Measurements from ENCODE around the gene MPEG1. TPM values are rescaled to one million over a fixed set of nuclear protein-coding genes. Genes with fewer than 3 reads are reported as not detected.

MPEG1 gene, protein sequence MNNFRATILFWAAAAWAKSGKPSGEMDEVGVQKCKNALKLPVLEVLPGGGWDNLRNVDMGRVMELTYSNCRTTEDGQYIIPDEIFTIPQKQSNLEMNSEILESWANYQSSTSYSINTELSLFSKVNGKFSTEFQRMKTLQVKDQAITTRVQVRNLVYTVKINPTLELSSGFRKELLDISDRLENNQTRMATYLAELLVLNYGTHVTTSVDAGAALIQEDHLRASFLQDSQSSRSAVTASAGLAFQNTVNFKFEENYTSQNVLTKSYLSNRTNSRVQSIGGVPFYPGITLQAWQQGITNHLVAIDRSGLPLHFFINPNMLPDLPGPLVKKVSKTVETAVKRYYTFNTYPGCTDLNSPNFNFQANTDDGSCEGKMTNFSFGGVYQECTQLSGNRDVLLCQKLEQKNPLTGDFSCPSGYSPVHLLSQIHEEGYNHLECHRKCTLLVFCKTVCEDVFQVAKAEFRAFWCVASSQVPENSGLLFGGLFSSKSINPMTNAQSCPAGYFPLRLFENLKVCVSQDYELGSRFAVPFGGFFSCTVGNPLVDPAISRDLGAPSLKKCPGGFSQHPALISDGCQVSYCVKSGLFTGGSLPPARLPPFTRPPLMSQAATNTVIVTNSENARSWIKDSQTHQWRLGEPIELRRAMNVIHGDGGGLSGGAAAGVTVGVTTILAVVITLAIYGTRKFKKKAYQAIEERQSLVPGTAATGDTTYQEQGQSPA
- total RNA-seq (2012; rRNA removed) (not detected in 2 replicates), polyA plus RNA-seq (2012; rRNA removed) (not detected in 2 replicates), Bru-seq, nascent RNA (not detected), BruChase-seq, experiment 1, labeled RNA remaining after a 6-hour chase (percentile 12 among the genes with signal in this experiment), BruChase-seq, experiment 2, labeled RNA remaining after a 2-hour chase (not detected)
- not detected in 2 replicates for polyA plus RNA-seq (2012; cell fraction: cytosol; rRNA removed)
- polyA plus RNA-seq (2012; cell fraction: nucleus; rRNA removed; ENCODE audit: low replicate concordance): not detected in 2 replicates
- long read RNA-seq: 0 reads

DNA sequence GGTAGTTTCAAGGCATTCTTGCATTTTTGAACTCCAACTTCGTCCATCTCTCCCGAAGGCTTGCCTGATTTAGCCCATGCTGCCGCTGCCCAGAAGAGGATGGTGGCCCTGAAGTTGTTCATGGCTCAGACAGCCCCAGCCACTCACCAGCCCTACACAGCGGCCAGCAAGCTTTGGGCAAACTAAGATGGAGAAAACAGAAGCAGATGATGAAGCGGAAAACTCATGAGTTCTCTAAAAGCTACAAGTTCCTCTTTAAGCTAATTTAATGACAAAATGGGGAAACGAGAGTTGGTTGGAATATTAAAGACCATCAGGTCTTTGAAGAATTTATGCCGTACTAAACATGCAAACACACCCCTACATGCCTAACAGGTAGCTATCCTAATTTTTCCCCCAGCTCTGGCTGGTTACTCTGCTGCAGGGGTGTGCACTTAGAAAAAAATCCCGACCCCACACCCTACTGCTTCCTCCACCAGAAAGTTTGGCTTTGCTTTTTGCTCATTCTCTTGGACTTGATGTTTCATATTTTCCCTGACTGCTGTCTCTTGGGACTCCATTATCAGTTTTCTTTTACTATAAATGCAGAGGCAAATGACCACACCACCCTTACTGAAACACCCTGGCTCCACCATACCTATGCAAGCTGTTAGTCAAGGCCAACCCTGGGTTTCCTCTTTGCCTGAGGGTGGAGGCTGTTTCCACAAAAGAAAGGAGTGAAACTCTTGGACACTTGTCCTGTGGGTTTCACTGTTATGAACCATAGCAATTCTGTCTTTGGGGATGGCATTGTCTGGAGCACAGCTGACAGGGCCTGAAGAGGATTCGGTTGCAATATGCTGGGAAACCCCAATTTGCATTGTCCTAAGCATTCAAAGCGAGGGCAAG, at the start of gene MPEG1:
TSS of gene MPEG1 (minus strand) at position 184 of the 888 bp plus-strand sequence. CDS start at position 122, 62 bp downstream.
- Histone ChIP-seq H3K36me3 (ENCODE audit: control insufficient read depth, insufficient read depth, low read length) (no peaks in the 10 kb centered on the region), H2BK20ac (ENCODE audit: low read depth, low read length) (no peak within 1 kb of the TSS), H3K4me2 (ENCODE audit: low read depth, low read length) (no peak within 1 kb of the TSS), H3K4ac (ENCODE audit: low read depth, low read length) (no peak within 1 kb of the TSS), H4K20me1 (ENCODE audit: insufficient read depth, low read length) (peaks cover 2% of the 10 kb centered on the region), H3K9me1 (ENCODE audit: insufficient read depth, low read length) (no peaks in the 10 kb centered on the region; the same call in 1 of the 2 replicates), H3K79me1 (ENCODE audit: low read depth in 1 of 2, low read length in 2 of 2) (no peaks in the 10 kb centered on the region), H2BK15ac (ENCODE audit: low read depth, low read length) (no peak within 1 kb of the TSS), H3K56ac (ENCODE audit: extremely low read depth, insufficient read depth, low read length) (no peak within 1 kb of the TSS), H3K27me3 (ENCODE audit: control insufficient read depth, insufficient read depth, low read length) (peaks cover 18% of the 10 kb centered on the region), H4K5ac (ENCODE audit: low read depth, low read length) (no peak within 1 kb of the TSS), H2AK9ac (replicated peaks; ENCODE audit: low read depth, low read length, poor library complexity) (no peak within 1 kb of the TSS), H3K18ac (ENCODE audit: low read depth, low read length) (no peak within 1 kb of the TSS), H3K9ac (ENCODE audit: low read depth, low read length) (no peak within 1 kb of the TSS), H4K91ac (ENCODE audit: insufficient read depth, low read depth, low read length) (no peak within 1 kb of the TSS), H2AFZ (replicated peaks; ENCODE audit: low read length, poor library complexity) (no peak within 1 kb of the TSS), H3K23ac (ENCODE audit: low read depth, low read length) (no peak within 1 kb of the TSS), H3K4me3 (ENCODE audit: insufficient read depth, low read depth, low read length) (no peak within 1 kb of the TSS), H3K4me1 (ENCODE audit: control insufficient read depth, insufficient read depth, low read length) (peaks cover 10% of the 10 kb centered on the region), H4K8ac (ENCODE audit: low read depth in 2 of 2, low read length in 2 of 2) (no peak within 1 kb of the TSS), H2AK5ac (ENCODE audit: low read depth, low read length) (no peak within 1 kb of the TSS), H3K14ac (replicated peaks; ENCODE audit: low read depth, low read length) (no peak within 1 kb of the TSS), H2BK5ac (ENCODE audit: low read depth, low read length, poor library complexity, severe bottlenecking) (no peak within 1 kb of the TSS), H3K27ac (ENCODE audit: insufficient read depth, low read length) (no peak within 1 kb of the TSS), H3K9me3 (ENCODE audit: control insufficient read depth, insufficient read depth, low read length) (no peaks in the 10 kb centered on the region), H2BK120ac (ENCODE audit: low read depth, low read length) (no peak within 1 kb of the TSS)
- DNase-seq: no peak
- ChIA-PET CTCF (no interaction called here), POLR2A (ENCODE audit: unreplicated experiment) (no interaction called here)
- intact Hi-C loops (cut with micrococcal nuclease): no loop called here
- WGBS, 2 experiments (ENCODE audit: extremely low coverage in 2 of 2, insufficient read length in 1 of 2): 90% methylated on average over 3 of the region's 10 CpGs; no CpG with 5 or more reads in 1 of the 2 experiments
- dilution Hi-C loops (cut with HindIII; ENCODE audit: low sequenced_read_pairs, unreplicated experiment): no loop called here
- no peak for ATAC-seq (ENCODE audit: low read depth)
- no TSS peak for BruUV-seq (replicated peaks)
- in situ Hi-C loops (cut with MboI; ENCODE audit: low sequenced_read_pairs): no loop called here
- no peak for TF ChIP-seq MAZ (IDR thresholded peaks at IDR 0.05; ENCODE audit: borderline replicate concordance, low read depth, low read length)
- no peak for TF ChIP-seq RFX5 (IDR thresholded peaks at IDR 0.05; ENCODE audit: low read depth, low read length)
- TF ChIP-seq SMC3 (IDR thresholded peaks at IDR 0.05; ENCODE audit: low read depth, low read length): no peak
- TF ChIP-seq MAFK (IDR thresholded peaks at IDR 0.05; ENCODE audit: low read depth, low read length): no peak
- TF ChIP-seq NFE2L2 (IDR thresholded peaks at IDR 0.05; ENCODE audit: low read depth, low read length): no peak
- no peak for TF ChIP-seq RCOR1 (IDR thresholded peaks at IDR 0.05; ENCODE audit: insufficient replicate concordance, low read length)
- TF ChIP-seq MXI1 (IDR thresholded peaks at IDR 0.05; ENCODE audit: borderline replicate concordance, low read depth, low read length): no peak
- TF ChIP-seq, protein P1, sequence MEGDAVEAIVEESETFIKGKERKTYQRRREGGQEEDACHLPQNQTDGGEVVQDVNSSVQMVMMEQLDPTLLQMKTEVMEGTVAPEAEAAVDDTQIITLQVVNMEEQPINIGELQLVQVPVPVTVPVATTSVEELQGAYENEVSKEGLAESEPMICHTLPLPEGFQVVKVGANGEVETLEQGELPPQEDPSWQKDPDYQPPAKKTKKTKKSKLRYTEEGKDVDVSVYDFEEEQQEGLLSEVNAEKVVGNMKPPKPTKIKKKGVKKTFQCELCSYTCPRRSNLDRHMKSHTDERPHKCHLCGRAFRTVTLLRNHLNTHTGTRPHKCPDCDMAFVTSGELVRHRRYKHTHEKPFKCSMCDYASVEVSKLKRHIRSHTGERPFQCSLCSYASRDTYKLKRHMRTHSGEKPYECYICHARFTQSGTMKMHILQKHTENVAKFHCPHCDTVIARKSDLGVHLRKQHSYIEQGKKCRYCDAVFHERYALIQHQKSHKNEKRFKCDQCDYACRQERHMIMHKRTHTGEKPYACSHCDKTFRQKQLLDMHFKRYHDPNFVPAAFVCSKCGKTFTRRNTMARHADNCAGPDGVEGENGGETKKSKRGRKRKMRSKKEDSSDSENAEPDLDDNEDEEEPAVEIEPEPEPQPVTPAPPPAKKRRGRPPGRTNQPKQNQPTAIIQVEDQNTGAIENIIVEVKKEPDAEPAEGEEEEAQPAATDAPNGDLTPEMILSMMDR (conservative IDR thresholded peaks at IDR 0.05; ENCODE audit: low read depth, low read length): no peak
- TF ChIP-seq CEBPB (IDR thresholded peaks at IDR 0.05; ENCODE audit: low read depth, low read length): no peak
- no peak for TF ChIP-seq FOS (IDR thresholded peaks at IDR 0.05; ENCODE audit: low read depth, low read length)
- TF ChIP-seq, protein P2, sequence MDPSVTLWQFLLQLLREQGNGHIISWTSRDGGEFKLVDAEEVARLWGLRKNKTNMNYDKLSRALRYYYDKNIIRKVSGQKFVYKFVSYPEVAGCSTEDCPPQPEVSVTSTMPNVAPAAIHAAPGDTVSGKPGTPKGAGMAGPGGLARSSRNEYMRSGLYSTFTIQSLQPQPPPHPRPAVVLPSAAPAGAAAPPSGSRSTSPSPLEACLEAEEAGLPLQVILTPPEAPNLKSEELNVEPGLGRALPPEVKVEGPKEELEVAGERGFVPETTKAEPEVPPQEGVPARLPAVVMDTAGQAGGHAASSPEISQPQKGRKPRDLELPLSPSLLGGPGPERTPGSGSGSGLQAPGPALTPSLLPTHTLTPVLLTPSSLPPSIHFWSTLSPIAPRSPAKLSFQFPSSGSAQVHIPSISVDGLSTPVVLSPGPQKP (IDR thresholded peaks at IDR 0.05; ENCODE audit: borderline replicate concordance, low read depth, low read length): no peak
